Measurements from ENCODE around the gene NETO2. TPM values are rescaled to one million over a fixed set of nuclear protein-coding genes. Genes with fewer than 3 reads are reported as not detected.
A peak's percentile ranks its signal among the peaks of the same experiment; 100 is the strongest.

The NETO2 gene
- total and polyA plus RNA-seq, 2 of the 13 experiments (the other 11 are each of a cell fraction or from before 2014, with no cell fraction given) = 8.2 to 13.5 TPM

DNA sequence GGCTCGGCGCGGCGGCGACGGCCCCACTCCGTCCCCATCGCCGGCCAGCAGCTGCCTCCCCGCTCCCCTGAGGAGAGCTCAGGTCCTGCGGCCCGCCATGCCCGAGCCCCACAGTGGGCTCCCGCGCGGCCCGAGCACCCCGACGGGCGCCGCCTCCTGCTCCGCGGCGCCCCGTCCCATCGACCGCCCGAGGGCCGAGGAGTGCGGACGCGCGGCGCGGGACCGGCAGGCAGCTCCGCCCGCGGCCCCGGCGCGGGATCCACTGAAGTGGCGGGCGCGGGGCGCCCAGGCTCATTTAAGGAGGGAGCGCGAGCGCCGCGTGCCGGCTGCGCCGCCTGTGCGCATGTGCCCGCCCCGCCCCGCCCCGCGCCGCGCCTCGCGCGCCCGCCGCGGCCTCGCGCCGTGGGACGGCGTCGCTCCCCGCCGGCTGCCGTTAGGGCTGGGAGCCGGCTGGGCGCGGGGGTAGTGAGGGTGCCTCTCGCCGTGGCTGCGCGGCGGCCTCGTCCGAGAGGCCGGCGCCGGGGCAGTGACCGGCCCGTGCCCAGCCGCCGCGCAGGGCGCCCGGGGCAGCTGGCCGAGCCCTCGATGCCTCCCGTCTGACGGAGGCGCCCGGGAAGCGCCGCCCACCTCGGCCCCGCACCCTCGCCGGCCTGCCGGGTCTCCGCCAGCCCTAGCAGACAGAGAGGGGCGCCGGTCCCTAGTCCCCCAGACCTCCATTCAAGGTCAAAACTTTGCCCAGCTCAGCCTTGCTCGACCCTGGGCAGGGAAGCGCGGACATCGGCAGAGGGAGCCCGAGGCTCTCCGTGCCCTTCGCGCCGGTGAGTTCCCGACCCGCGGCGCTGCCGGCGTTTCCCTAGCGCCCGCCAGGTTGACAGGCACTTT, at the start of gene NETO2 (continued):
- TF ChIP-seq, protein P1, sequence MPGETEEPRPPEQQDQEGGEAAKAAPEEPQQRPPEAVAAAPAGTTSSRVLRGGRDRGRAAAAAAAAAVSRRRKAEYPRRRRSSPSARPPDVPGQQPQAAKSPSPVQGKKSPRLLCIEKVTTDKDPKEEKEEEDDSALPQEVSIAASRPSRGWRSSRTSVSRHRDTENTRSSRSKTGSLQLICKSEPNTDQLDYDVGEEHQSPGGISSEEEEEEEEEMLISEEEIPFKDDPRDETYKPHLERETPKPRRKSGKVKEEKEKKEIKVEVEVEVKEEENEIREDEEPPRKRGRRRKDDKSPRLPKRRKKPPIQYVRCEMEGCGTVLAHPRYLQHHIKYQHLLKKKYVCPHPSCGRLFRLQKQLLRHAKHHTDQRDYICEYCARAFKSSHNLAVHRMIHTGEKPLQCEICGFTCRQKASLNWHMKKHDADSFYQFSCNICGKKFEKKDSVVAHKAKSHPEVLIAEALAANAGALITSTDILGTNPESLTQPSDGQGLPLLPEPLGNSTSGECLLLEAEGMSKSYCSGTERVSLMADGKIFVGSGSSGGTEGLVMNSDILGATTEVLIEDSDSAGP (CRISPR knock-in tag; IDR thresholded peaks at IDR 0.05; ENCODE audit: borderline replicate concordance) = peak; percentile 48; the same call in 1 of the 2 replicates
- TF ChIP-seq ZSCAN9 (CRISPR knock-in tag; IDR thresholded peaks at IDR 0.05; ENCODE audit: borderline replicate concordance) = no peak
- no peak for TF ChIP-seq HMG20A (CRISPR knock-in tag; IDR thresholded peaks at IDR 0.05; ENCODE audit: borderline replicate concordance)
- TF ChIP-seq RARA (CRISPR knock-in tag; IDR thresholded peaks at IDR 0.05) = no peak
- no peak for TF ChIP-seq ZNF629 (CRISPR knock-in tag; conservative IDR thresholded peaks at IDR 0.05)
- no peak for TF ChIP-seq MAFK (conservative IDR thresholded peaks at IDR 0.05 in 1 of 2, IDR thresholded peaks at IDR 0.05 in 1 of 2; ENCODE audit: low read length in 2 of 2)
- no peak for TF ChIP-seq ZNF615 (CRISPR knock-in tag; IDR thresholded peaks at IDR 0.05; ENCODE audit: borderline replicate concordance)
- no peak for TF ChIP-seq ZBTB20 (CRISPR knock-in tag; IDR thresholded peaks at IDR 0.05; ENCODE audit: borderline replicate concordance, low read depth)
- 0 out of 2 replicates have a peak, but pooled peaks have one; percentile 41 for TF ChIP-seq ISL2 (CRISPR knock-in tag; IDR thresholded peaks at IDR 0.05)
- TF ChIP-seq AGO2 (optimal IDR thresholded peaks at IDR 0.05; ENCODE audit: low read depth, low read length) = no peak
- TF ChIP-seq, protein P2, sequence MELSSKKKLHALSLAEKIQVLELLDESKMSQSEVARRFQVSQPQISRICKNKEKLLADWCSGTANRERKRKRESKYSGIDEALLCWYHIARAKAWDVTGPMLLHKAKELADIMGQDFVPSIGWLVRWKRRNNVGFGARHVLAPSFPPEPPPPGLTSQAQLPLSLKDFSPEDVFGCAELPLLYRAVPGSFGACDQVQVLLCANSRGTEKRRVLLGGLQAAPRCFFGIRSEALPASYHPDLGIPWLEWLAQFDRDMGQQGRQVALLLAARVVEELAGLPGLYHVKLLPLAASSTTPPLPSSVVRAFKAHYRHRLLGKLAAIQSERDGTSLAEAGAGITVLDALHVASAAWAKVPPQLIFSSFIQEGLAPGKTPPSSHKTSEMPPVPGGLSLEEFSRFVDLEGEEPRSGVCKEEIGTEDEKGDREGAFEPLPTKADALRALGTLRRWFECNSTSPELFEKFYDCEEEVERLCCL (CRISPR knock-in tag; IDR thresholded peaks at IDR 0.05; ENCODE audit: borderline replicate concordance) = no peak
- TF ChIP-seq, protein P3, sequence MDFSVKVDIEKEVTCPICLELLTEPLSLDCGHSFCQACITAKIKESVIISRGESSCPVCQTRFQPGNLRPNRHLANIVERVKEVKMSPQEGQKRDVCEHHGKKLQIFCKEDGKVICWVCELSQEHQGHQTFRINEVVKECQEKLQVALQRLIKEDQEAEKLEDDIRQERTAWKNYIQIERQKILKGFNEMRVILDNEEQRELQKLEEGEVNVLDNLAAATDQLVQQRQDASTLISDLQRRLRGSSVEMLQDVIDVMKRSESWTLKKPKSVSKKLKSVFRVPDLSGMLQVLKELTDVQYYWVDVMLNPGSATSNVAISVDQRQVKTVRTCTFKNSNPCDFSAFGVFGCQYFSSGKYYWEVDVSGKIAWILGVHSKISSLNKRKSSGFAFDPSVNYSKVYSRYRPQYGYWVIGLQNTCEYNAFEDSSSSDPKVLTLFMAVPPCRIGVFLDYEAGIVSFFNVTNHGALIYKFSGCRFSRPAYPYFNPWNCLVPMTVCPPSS (IDR thresholded peaks at IDR 0.05) = no peak
- 0 out of 2 replicates have a peak, but pooled peaks have one; percentile 26 for TF ChIP-seq IRX3 (CRISPR knock-in tag; IDR thresholded peaks at IDR 0.05; ENCODE audit: borderline replicate concordance, low read depth)
- peak; percentile 36; the same call in 1 of the 2 replicates for TF ChIP-seq SAP130 (CRISPR knock-in tag; IDR thresholded peaks at IDR 0.05; ENCODE audit: low read depth)
- TF ChIP-seq HNF4G (IDR thresholded peaks at IDR 0.05; ENCODE audit: borderline replicate concordance, low read depth, low read length) = no peak
- no peak for TF ChIP-seq HNF4G (CRISPR knock-in tag; IDR thresholded peaks at IDR 0.05; ENCODE audit: borderline replicate concordance, low read depth)
- TF ChIP-seq, protein P4, sequence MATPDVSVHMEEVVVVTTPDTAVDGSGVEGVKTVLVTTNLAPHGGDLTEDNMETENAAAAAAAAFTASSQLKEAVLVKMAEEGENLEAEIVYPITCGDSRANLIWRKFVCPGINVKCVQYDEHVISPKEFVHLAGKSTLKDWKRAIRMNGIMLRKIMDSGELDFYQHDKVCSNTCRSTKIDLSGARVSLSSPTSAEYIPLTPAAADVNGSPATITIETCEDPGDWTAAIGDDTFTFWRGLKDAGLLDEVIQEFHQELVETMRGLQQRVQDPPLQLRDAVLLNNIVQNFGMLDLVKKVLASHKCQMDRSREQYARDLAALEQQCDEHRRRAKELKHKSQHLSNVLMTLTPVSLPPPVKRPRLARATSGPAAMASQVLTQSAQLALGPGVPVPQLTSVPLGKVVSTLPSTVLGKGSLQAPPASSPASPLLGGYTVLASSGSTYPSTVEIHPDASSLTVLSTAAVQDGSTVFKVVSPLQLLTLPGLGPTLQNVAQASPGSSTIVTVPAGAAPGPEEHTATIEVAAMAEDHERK (CRISPR knock-in tag; IDR thresholded peaks at IDR 0.05; ENCODE audit: low read depth) = no peak
- no peak for TF ChIP-seq KAT2B (IDR thresholded peaks at IDR 0.05; ENCODE audit: borderline replicate concordance, low read depth, low read length)
- TF ChIP-seq, protein P5, sequence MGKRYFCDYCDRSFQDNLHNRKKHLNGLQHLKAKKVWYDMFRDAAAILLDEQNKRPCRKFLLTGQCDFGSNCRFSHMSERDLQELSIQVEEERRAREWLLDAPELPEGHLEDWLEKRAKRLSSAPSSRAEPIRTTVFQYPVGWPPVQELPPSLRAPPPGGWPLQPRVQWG (CRISPR knock-in tag; IDR thresholded peaks at IDR 0.05; ENCODE audit: borderline replicate concordance, low read depth) = no peak
- no peak for TF ChIP-seq SCMH1 (CRISPR knock-in tag; IDR thresholded peaks at IDR 0.05; ENCODE audit: borderline replicate concordance)
- no peak for TF ChIP-seq SMAD9 (CRISPR knock-in tag; IDR thresholded peaks at IDR 0.05)

Measured in HepG2 (cell line).